Measurements from ENCODE around the gene FBLN5.
"Not testable (repeated sequence)": the region's sequence is repeated elsewhere in the genome, so short reads cannot be mapped to it uniquely, and the experiment has no call there.

FBLN5 gene

GRCh38 chr14:91897716-91898115 is 49.8 kb downstream of the FBLN5 start:
- H3K4ac ChIP-seq (ENCODE audit: low read depth in 1 of 2, low read length in 2 of 2); H2AK5ac ChIP-seq (ENCODE audit: low read length, severe bottlenecking): not testable (repeated sequence)

GRCh38 chr14:91897106-91897701 is 50.3 kb downstream of the FBLN5 start:
- H3K4me1 ChIP-seq (ENCODE audit: control insufficient read depth, insufficient read depth, low read depth, low read length): peaks cover 5% of the 10 kb centered on the region
- no peak overlapping the region for H4K8ac ChIP-seq (ENCODE audit: low read length)
- no peak overlapping the region for H3K4me3 ChIP-seq (ENCODE audit: insufficient read depth in 1 of 2, low read depth in 1 of 2, low read length in 2 of 2)
- peak overlapping the region in 1 of 2 experiments; percentile 27 for H2BK12ac ChIP-seq (ENCODE audit: low read length in 2 of 2)
- peaks cover 0 to 12% of the 10 kb centered on the region in 2 experiments for H3K27me3 ChIP-seq (ENCODE audit: control insufficient read depth in 1 of 2, insufficient read depth in 1 of 2, low read length in 2 of 2)
- H2BK5ac ChIP-seq (ENCODE audit: low read depth, low read length, poor library complexity, severe bottlenecking): no peak overlapping the region
- H3K4me2 ChIP-seq (ENCODE audit: low read length, poor library complexity, severe bottlenecking): no peak overlapping the region
- no peak overlapping the region for H2BK15ac ChIP-seq (ENCODE audit: low read depth, poor library complexity, severe bottlenecking)
- H2AFZ ChIP-seq (ENCODE audit: low read depth, low read length): no peak overlapping the region
- H3K36me3 ChIP-seq (ENCODE audit: control insufficient read depth in 1 of 2, insufficient read depth in 2 of 2, low read depth in 1 of 2, low read length in 2 of 2): no peaks in the 10 kb centered on the region
- no peak overlapping the region for H2AK5ac ChIP-seq (ENCODE audit: low read length, severe bottlenecking)
- peak overlapping the region in 1 of 2 experiments; percentile 46 for H3K14ac ChIP-seq (ENCODE audit: low read length in 2 of 2)
- H3K23ac ChIP-seq (ENCODE audit: low read length in 2 of 2): no peak overlapping the region
- DNase-seq: peak; percentile 63
- H4K91ac ChIP-seq (ENCODE audit: low read length): no peak overlapping the region
- no peaks in the 10 kb centered on the region for H3K9me3 ChIP-seq (ENCODE audit: control insufficient read depth, low read length)
- H3K18ac ChIP-seq (ENCODE audit: low read depth in 1 of 2, low read length in 2 of 2): no peak overlapping the region
- 65% methylated on average over 10 of the region's 10 CpGs for WGBS
- H3K9ac ChIP-seq (ENCODE audit: low read length): no peak overlapping the region
- no peak overlapping the region for H3K4ac ChIP-seq (ENCODE audit: low read depth in 1 of 2, low read length in 2 of 2)
- H3K27ac ChIP-seq (ENCODE audit: low read length, poor library complexity, severe bottlenecking): no peak overlapping the region
- H2BK120ac ChIP-seq (ENCODE audit: low read depth, low read length): no peak overlapping the region
- no peaks in the 10 kb centered on the region for H3K79me1 ChIP-seq (replicated peaks; ENCODE audit: low read length, poor library complexity, severe bottlenecking)

More at GRCh38 chr14:91897716-91898115, 49.8 kb downstream of the FBLN5 start:
- not testable (repeated sequence) for H2BK15ac ChIP-seq (ENCODE audit: low read depth, poor library complexity, severe bottlenecking); H3K4me2 ChIP-seq (ENCODE audit: low read length, poor library complexity, severe bottlenecking); H3K14ac ChIP-seq (ENCODE audit: low read length in 2 of 2); H3K9ac ChIP-seq (ENCODE audit: low read length); H4K8ac ChIP-seq (ENCODE audit: low read length); H3K9me3 ChIP-seq (ENCODE audit: control insufficient read depth, low read length); H3K4me3 ChIP-seq (ENCODE audit: insufficient read depth in 1 of 2, low read depth in 1 of 2, low read length in 2 of 2); H2BK5ac ChIP-seq (ENCODE audit: low read depth, low read length, poor library complexity, severe bottlenecking); H3K27ac ChIP-seq (ENCODE audit: low read length, poor library complexity, severe bottlenecking); H3K79me1 ChIP-seq (replicated peaks; ENCODE audit: low read length, poor library complexity, severe bottlenecking); H2BK120ac ChIP-seq (ENCODE audit: low read depth, low read length); H3K36me3 ChIP-seq (ENCODE audit: control insufficient read depth in 1 of 2, insufficient read depth in 2 of 2, low read depth in 1 of 2, low read length in 2 of 2); H3K23ac ChIP-seq (ENCODE audit: low read length in 2 of 2); H2AFZ ChIP-seq (ENCODE audit: low read depth, low read length); H4K91ac ChIP-seq (ENCODE audit: low read length); H2BK12ac ChIP-seq (ENCODE audit: low read length in 2 of 2); H3K4me1 ChIP-seq (ENCODE audit: control insufficient read depth, insufficient read depth, low read depth, low read length); H3K18ac ChIP-seq (ENCODE audit: low read depth in 1 of 2, low read length in 2 of 2); DNase-seq
- H3K27me3 ChIP-seq (ENCODE audit: control insufficient read depth in 1 of 2, insufficient read depth in 1 of 2, low read length in 2 of 2): peaks cover 0 to 12% of the 10 kb centered on the region in 2 experiments
- 97% methylated on average over 4 of the region's 5 CpGs for WGBS

- Histone ChIP-seq H2BK12ac (ENCODE audit: low read length in 2 of 2) (no peak overlapping the region), H2BK120ac (ENCODE audit: low read depth, low read length) (no peak overlapping the region), H2AK5ac (ENCODE audit: low read length, severe bottlenecking) (no peak overlapping the region), H3K79me1 (replicated peaks; ENCODE audit: low read length, poor library complexity, severe bottlenecking) (no peaks in the 10 kb centered on the region), H3K36me3 (ENCODE audit: control insufficient read depth in 1 of 2, insufficient read depth in 2 of 2, low read depth in 1 of 2, low read length in 2 of 2) (no peaks in the 10 kb centered on the region), H3K4me2 (ENCODE audit: low read length, poor library complexity, severe bottlenecking) (no peak overlapping the region), H3K4ac (ENCODE audit: low read depth in 1 of 2, low read length in 2 of 2) (no peak overlapping the region), H3K18ac (ENCODE audit: low read depth in 1 of 2, low read length in 2 of 2) (no peak overlapping the region), H2BK15ac (ENCODE audit: low read depth, poor library complexity, severe bottlenecking) (no peak overlapping the region), H4K91ac (ENCODE audit: low read length) (no peak overlapping the region), H2BK5ac (ENCODE audit: low read depth, low read length, poor library complexity, severe bottlenecking) (no peak overlapping the region), H2AFZ (ENCODE audit: low read depth, low read length) (no peak overlapping the region), H3K23ac (ENCODE audit: low read length in 2 of 2) (peak overlapping the region in 1 of 2 experiments; percentile 67), H3K9me3 (ENCODE audit: control insufficient read depth, low read length) (no peaks in the 10 kb centered on the region), H3K4me1 (ENCODE audit: control insufficient read depth, insufficient read depth, low read depth, low read length) (peaks cover 5% of the 10 kb centered on the region), H3K27ac (ENCODE audit: low read length, poor library complexity, severe bottlenecking) (no peak overlapping the region), H3K9ac (ENCODE audit: low read length) (no peak overlapping the region), H3K27me3 (ENCODE audit: control insufficient read depth in 1 of 2, insufficient read depth in 1 of 2, low read length in 2 of 2) (peaks cover 0 to 15% of the 10 kb centered on the region in 2 experiments), H3K14ac (ENCODE audit: low read length in 2 of 2) (no peak overlapping the region), H3K4me3 (ENCODE audit: insufficient read depth in 1 of 2, low read depth in 1 of 2, low read length in 2 of 2) (no peak overlapping the region), H4K8ac (ENCODE audit: low read length) (no peak overlapping the region)
- WGBS: 95% methylated on average over 3 of the region's 4 CpGs
- no peak for DNase-seq
Measured at GRCh38 chr14:91896419-91896818, 51.1 kb downstream of the FBLN5 start.

GRCh38 chr14:91893669-91894068 is 53.8 kb downstream of the FBLN5 start:
- Histone ChIP-seq H3K79me1 (replicated peaks; ENCODE audit: low read length, poor library complexity, severe bottlenecking) (no peaks in the 10 kb centered on the region), H4K8ac (ENCODE audit: low read length) (no peak overlapping the region), H3K27me3 (ENCODE audit: control insufficient read depth in 1 of 2, insufficient read depth in 1 of 2, low read length in 2 of 2) (peaks cover 0 to 11% of the 10 kb centered on the region in 2 experiments), H2BK15ac (ENCODE audit: low read depth, poor library complexity, severe bottlenecking) (no peak overlapping the region), H3K9ac (ENCODE audit: low read length) (no peak overlapping the region), H3K4me3 (ENCODE audit: insufficient read depth in 1 of 2, low read depth in 1 of 2, low read length in 2 of 2) (no peak overlapping the region), H2AK5ac (ENCODE audit: low read length, severe bottlenecking) (no peak overlapping the region), H3K18ac (ENCODE audit: low read depth in 1 of 2, low read length in 2 of 2) (no peak overlapping the region), H2AFZ (ENCODE audit: low read depth, low read length) (no peak overlapping the region), H3K4me1 (ENCODE audit: control insufficient read depth, insufficient read depth, low read depth, low read length) (peaks cover 2% of the 10 kb centered on the region), H3K4me2 (ENCODE audit: low read length, poor library complexity, severe bottlenecking) (no peak overlapping the region), H2BK5ac (ENCODE audit: low read depth, low read length, poor library complexity, severe bottlenecking) (no peak overlapping the region), H3K4ac (ENCODE audit: low read depth in 1 of 2, low read length in 2 of 2) (no peak overlapping the region), H3K14ac (ENCODE audit: low read length in 2 of 2) (no peak overlapping the region), H3K36me3 (ENCODE audit: control insufficient read depth in 1 of 2, insufficient read depth in 2 of 2, low read depth in 1 of 2, low read length in 2 of 2) (peaks cover 0 to 11% of the 10 kb centered on the region in 2 experiments), H3K9me3 (ENCODE audit: control insufficient read depth, low read length) (no peaks in the 10 kb centered on the region), H3K27ac (ENCODE audit: low read length, poor library complexity, severe bottlenecking) (no peak overlapping the region), H2BK12ac (ENCODE audit: low read length in 2 of 2) (no peak overlapping the region), H3K23ac (ENCODE audit: low read length in 2 of 2) (no peak overlapping the region), H2BK120ac (ENCODE audit: low read depth, low read length) (no peak overlapping the region), H4K91ac (ENCODE audit: low read length) (no peak overlapping the region)
- WGBS: 90% methylated on average over 4 of the region's 4 CpGs
- no peak for DNase-seq
